CD14-positive monocyte (primary cell): ENCODE data around the gene ITIH3. TPM values are rescaled to one million over a fixed set of nuclear protein-coding genes. Genes with fewer than 3 reads are reported as not detected.

Experiments used
- DNase-seq, 3 donors: peaks; one replicate each; pipeline ENCODE4 v3.0.0-alpha.2; 2011 to 2022
- H2AFZ ChIP-seq: 2 replicates; pipeline ENCODE4 v1.6.0; 2012; ENCODE audit warnings: mild to moderate bottlenecking, low read depth, low read length, inconsistent platforms; ENCODE audit not compliant: insufficient read depth, poor library complexity, severe bottlenecking
- H3K27ac ChIP-seq, 2 donors: 1 replicate in 1 of 2; 2 replicates in 1 of 2; pipeline ENCODE4 v1.5.1; 2012 to 2013; ENCODE audit warnings: low read length in 2 of 2, control low read depth in 1 of 2, inconsistent platforms in 1 of 2, low read depth in 1 of 2, mild to moderate bottlenecking in 1 of 2
- H3K27me3 ChIP-seq, 2 donors: one replicate each; pipeline versions ENCODE4 v1.6.0 to v1.6.1; 2011 to 2013; ENCODE audit warnings: low read length in 2 of 2; ENCODE audit not compliant: control insufficient read depth in 2 of 2, insufficient read depth in 2 of 2
- H3K36me3 ChIP-seq, 2 donors: replicated peaks in 1 of 2; 1 replicate in 1 of 2; 2 replicates in 1 of 2; pipeline versions ENCODE4 v1.5.1 to v1.6.1; 2012 to 2013; ENCODE audit warnings: low read length in 2 of 2, control low read depth in 1 of 2, inconsistent platforms in 1 of 2, mild to moderate bottlenecking in 1 of 2; ENCODE audit not compliant: insufficient read depth in 2 of 2, control insufficient read depth in 1 of 2
- H3K4me1 ChIP-seq, 2 donors: 1 replicate in 1 of 2; 2 replicates in 1 of 2; pipeline versions ENCODE4 v1.5.1 to v1.6.1; 2012 to 2013; ENCODE audit warnings: low read length in 2 of 2, control low read depth in 1 of 2, inconsistent platforms in 1 of 2, mild to moderate bottlenecking in 1 of 2, moderate library complexity in 1 of 2; ENCODE audit not compliant: insufficient read depth in 2 of 2, control insufficient read depth in 1 of 2
- H3K4me2 ChIP-seq: replicated peaks from 2 replicates; pipeline ENCODE3; 2012; ENCODE audit warnings: low read length, moderate library complexity, mild to moderate bottlenecking; ENCODE audit not compliant: poor library complexity, severe bottlenecking; ENCODE audit errors: extremely low read depth
- H3K4me3 ChIP-seq, 3 experiments: fragments of 200-600 bp in 1 of 3; sonication (generic) in 1 of 3; replicated peaks in 1 of 3; 1 replicate in 2 of 3; 2 replicates in 1 of 3; pipeline ENCODE4 v1.5.1; 2011 to 2013; ENCODE audit warnings: low read length in 3 of 3, mild to moderate bottlenecking in 3 of 3, control low read depth in 2 of 3, low read depth in 2 of 3, inconsistent platforms in 1 of 3, moderate library complexity in 1 of 3
- H3K79me2 ChIP-seq: 2 replicates; pipeline ENCODE4 v1.6.0; 2012; ENCODE audit warnings: mild to moderate bottlenecking, control low read depth, inconsistent platforms, low read length, moderate library complexity; ENCODE audit not compliant: insufficient read depth
- H3K9ac ChIP-seq: 2 replicates; pipeline ENCODE4 v1.6.0; 2017; ENCODE audit warnings: low read length, mild to moderate bottlenecking; ENCODE audit not compliant: insufficient read depth, poor library complexity, severe bottlenecking
- H3K9me3 ChIP-seq, 2 donors: replicated peaks in 1 of 2; 1 replicate in 1 of 2; 2 replicates in 1 of 2; pipeline versions ENCODE4 v1.5.1 to v1.6.1; 2012 to 2013; ENCODE audit warnings: low read length in 2 of 2, control low read depth in 1 of 2; ENCODE audit not compliant: control insufficient read depth in 1 of 2, insufficient read depth in 1 of 2
- H4K20me1 ChIP-seq: 2 replicates; pipeline ENCODE4 v1.6.0; 2012; ENCODE audit warnings: mild to moderate bottlenecking, low read length, control low read depth, moderate library complexity; ENCODE audit not compliant: insufficient read depth
- H3K27ac Mint-ChIP-seq, 7 donors: one replicate each; pipeline ENCODE4 v1.8.0; 2020; ENCODE audit warnings: mild to moderate bottlenecking in 7 of 7, mixed read lengths in 7 of 7, moderate library complexity in 6 of 7, inconsistent platforms in 2 of 7
- H3K27me3 Mint-ChIP-seq, 3 donors: one replicate each; pipeline ENCODE4 v1.8.0; 2021 to 2022; ENCODE audit warnings: low read depth in 3 of 3, mild to moderate bottlenecking in 3 of 3, mixed read lengths in 3 of 3, moderate library complexity in 3 of 3, inconsistent platforms in 1 of 3
- H3K36me3 Mint-ChIP-seq, 2 donors: one replicate each; pipeline ENCODE4 v1.8.0; 2020; ENCODE audit warnings: mixed read lengths in 2 of 2, inconsistent platforms in 1 of 2, mild to moderate bottlenecking in 1 of 2
- H3K4me1 Mint-ChIP-seq: one replicate; pipeline ENCODE4 v1.8.0; 2020; ENCODE audit warnings: mild to moderate bottlenecking, mixed read lengths
- H3K4me3 Mint-ChIP-seq, 2 donors: one replicate each; pipeline ENCODE4 v1.8.0; 2020; ENCODE audit warnings: mild to moderate bottlenecking in 2 of 2, mixed read lengths in 2 of 2, moderate library complexity in 1 of 2
- H3K9me3 Mint-ChIP-seq, 7 donors: one replicate each; pipeline ENCODE4 v1.8.0; 2020 to 2022; ENCODE audit warnings: mixed read lengths in 7 of 7, mild to moderate bottlenecking in 6 of 7, moderate library complexity in 6 of 7, inconsistent platforms in 2 of 7
- CTCF ChIP-seq: fragments of 200-600 bp; IDR thresholded peaks from one replicate; pipeline ENCODE4 v1.8.0; 2022; ENCODE audit warnings: antibody characterized with exemption, mild to moderate bottlenecking
- WGBS: methylation state at CpG from one replicate; pipeline ENCODE4 v1.1.5; 2013; ENCODE audit warnings: missing lambda C conversion rate; ENCODE audit not compliant: insufficient coverage; 5-methylcytosine and 5-hydroxymethylcytosine counted together
- intact Hi-C, 2 donors: fragments of 100-400 bp; cut with micrococcal nuclease; formaldehyde crosslinking; loops; one replicate each; pipeline versions ENCODE4 v1.15.0 to v1.15.1; 2023
- polyA plus RNA-seq, 3 donors: library from polyadenylated mRNA; depleted of rRNA in 1 of 3; unstranded in 2 of 3; stranded (reverse) in 1 of 3; fragments of 300-500 nt in 2 of 3; fragments of >200 nt in 1 of 3; fragmentation: Illumina TruSeq in 2 of 3; gene quantifications; 1 replicate in 2 of 3; 2 replicates in 1 of 3; pipeline ENCODE4 v1.2.3, GENCODE V29; 2012 to 2021

ITIH3 gene
- polyA plus RNA-seq, 3 donors, result 0.07 TPM; not detected in 2

DNA sequence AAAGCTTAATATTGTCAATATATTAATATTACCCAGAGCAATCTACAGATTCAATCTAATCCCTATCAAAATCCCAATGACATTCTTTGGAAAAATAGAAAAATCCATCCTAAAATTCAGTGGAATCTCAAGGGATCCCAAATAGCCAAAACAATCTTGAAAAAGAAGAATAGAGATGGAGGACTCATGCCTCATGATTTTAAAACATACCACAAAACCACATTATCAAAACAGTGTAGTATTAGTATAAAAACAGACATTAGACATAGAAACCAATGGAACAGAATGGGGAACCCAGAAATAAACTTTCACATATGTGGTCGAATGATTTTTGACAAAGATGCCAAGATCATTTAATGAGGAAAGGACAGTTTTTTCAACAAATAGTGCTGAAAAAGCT, 38.5 kb upstream of the ITIH3 start:
- no peak overlapping the region for H3K4me3 ChIP-seq
- H3K4me1 ChIP-seq, result peaks cover 12 to 17% of the 10 kb centered on the region in 2 donors
- H3K36me3 Mint-ChIP-seq, result peaks cover 70 to 89% of the 10 kb centered on the region in 2 donors
- H3K4me2 ChIP-seq, result no peak overlapping the region
- no peak overlapping the region for H3K4me3 Mint-ChIP-seq
- no peaks in the 10 kb centered on the region for H3K27me3 ChIP-seq
- H3K36me3 ChIP-seq, result peaks cover 52 to 89% of the 10 kb centered on the region in 2 donors
- no peak overlapping the region for H2AFZ ChIP-seq
- DNase-seq, result no peak
- no CpG with 5 or more reads among the region's 1 CpG for WGBS
- intact Hi-C loops, result no loop called here
- H3K27me3 Mint-ChIP-seq, result no peaks in the 10 kb centered on the region
- H3K27ac Mint-ChIP-seq, result no peak overlapping the region
- no peak for TF ChIP-seq CTCF
- H3K9me3 ChIP-seq, result no peaks in the 10 kb centered on the region
- H3K9ac ChIP-seq, result no peak overlapping the region
- no peaks in the 10 kb centered on the region for H3K79me2 ChIP-seq
- no peak overlapping the region for H3K27ac ChIP-seq
- H3K9me3 Mint-ChIP-seq, result no peaks in the 10 kb centered on the region
- peaks cover 14% of the 10 kb centered on the region for H3K4me1 Mint-ChIP-seq
- H4K20me1 ChIP-seq, result no peaks in the 10 kb centered on the region

GRCh38 chr3:52763466-52763865, 31.1 kb upstream of the ITIH3 start:
- Histone ChIP-seq H3K36me3 (peaks cover 44 to 80% of the 10 kb centered on the region in 2 donors), H3K4me2 (peak overlapping the region; percentile 67), H3K27ac (peak overlapping the region; percentile 75 to 92), H3K9me3 (no peaks in the 10 kb centered on the region), H3K9ac (peak overlapping the region; percentile 54), H3K79me2 (peaks cover 17% of the 10 kb centered on the region), H2AFZ (no peak overlapping the region), H3K4me3 (peak overlapping the region in 2 of 3 experiments; percentile 11 to 64), H4K20me1 (no peaks in the 10 kb centered on the region), H3K4me1 (peaks cover 28 to 31% of the 10 kb centered on the region in 2 donors), H3K27me3 (no peaks in the 10 kb centered on the region)
- DNase-seq, result peak; percentile 36 to 79 (median 58)
- Mint-ChIP-seq H3K27ac (peak overlapping the region; percentile 91 to 98 (median 97)), H3K36me3 (peaks cover 53 to 84% of the 10 kb centered on the region in 2 donors), H3K4me1 (peaks cover 29% of the 10 kb centered on the region), H3K4me3 (peak overlapping the region; percentile 62 to 76), H3K27me3 (no peaks in the 10 kb centered on the region), H3K9me3 (peaks cover 0 to 2% (median 0%) of the 10 kb centered on the region in 7 donors)
- TF ChIP-seq CTCF, result no peak
- 100% methylated on average over 1 of the region's 2 CpGs for WGBS
- intact Hi-C loops, result no loop called here
